ENCODE results near the gene PRIM1. TPM values are rescaled to one million over a fixed set of nuclear protein-coding genes. Genes with fewer than 3 reads are reported as not detected.
A peak's percentile ranks its signal among the peaks of the same experiment; 100 is the strongest.
"Not testable (repeated sequence)": the region's sequence is repeated elsewhere in the genome, so short reads cannot be mapped to it uniquely, and the experiment has no call there.

The PRIM1 gene
- total and polyA plus RNA-seq, 2 of the 8 experiments (the other 6 are each of a cell fraction or from before 2014, with no cell fraction given) = 52.4 to 61.9 TPM

- H2BK5ac ChIP-seq (ENCODE audit: low read depth, low read length); H3K4me1 ChIP-seq (replicated peaks in 1 of 4; ENCODE audit: control insufficient read depth in 3 of 4, insufficient read depth in 4 of 4, low read length in 3 of 4); H3K27ac ChIP-seq (ENCODE audit: low read depth, low read length); H3K23me2 ChIP-seq (ENCODE audit: low read depth, low read length); H4K91ac ChIP-seq (replicated peaks; ENCODE audit: insufficient read length, low read length); H4K5ac ChIP-seq (ENCODE audit: insufficient read length, low read depth, low read length); H3K4me2 ChIP-seq (ENCODE audit: insufficient read depth in 1 of 2, low read depth in 2 of 2, low read length in 2 of 2); H3K23ac ChIP-seq (ENCODE audit: insufficient read length); H2BK120ac ChIP-seq (replicated peaks; ENCODE audit: low read depth, low read length); H4K8ac ChIP-seq (ENCODE audit: extremely low read depth, insufficient read depth, low read length); H2AK5ac ChIP-seq (ENCODE audit: low read depth, low read length); H3K9me3 ChIP-seq (ENCODE audit: insufficient read depth in 2 of 2, low read depth in 1 of 2, low read length in 1 of 2); H2AFZ ChIP-seq (ENCODE audit: low read length); H3K4me3 ChIP-seq (ENCODE audit: extremely low read depth in 1 of 4, insufficient read depth in 2 of 4, low read depth in 3 of 4, low read length in 4 of 4); H2BK12ac ChIP-seq (ENCODE audit: low read depth, low read length); DNase-seq (ENCODE audit: low read depth in 1 of 2, low spot score in 2 of 2); H2BK20ac ChIP-seq (ENCODE audit: low read length); FAIRE-seq; H3K27me3 ChIP-seq (replicated peaks in 1 of 4; ENCODE audit: control insufficient read depth in 3 of 4, extremely low read depth in 1 of 4, insufficient read depth in 3 of 4, low read length in 3 of 4); H3K4ac ChIP-seq (replicated peaks; ENCODE audit: insufficient read length, low read depth, low read length); H4K20me1 ChIP-seq (replicated peaks in 1 of 2; ENCODE audit: control insufficient read depth in 1 of 2, insufficient read depth in 2 of 2, low read length in 2 of 2); H3K56ac ChIP-seq (replicated peaks; ENCODE audit: insufficient read length, low read depth, low read length); H3K9ac ChIP-seq (replicated peaks in 1 of 4; ENCODE audit: extremely low read depth in 1 of 4, low read depth in 3 of 4, low read length in 3 of 4); H3K36me3 ChIP-seq (ENCODE audit: control insufficient read depth in 2 of 4, insufficient read depth in 4 of 4, low read length in 3 of 4); H3K79me2 ChIP-seq (ENCODE audit: control insufficient read depth in 1 of 2, insufficient read depth in 2 of 2, low read length in 2 of 2); H2BK15ac ChIP-seq (ENCODE audit: low read length); CTCF ChIA-PET (ENCODE audit: partially characterized antibody); H3K18ac ChIP-seq (ENCODE audit: extremely low read depth, low read length); H3K14ac ChIP-seq (ENCODE audit: insufficient read length); H3K79me1 ChIP-seq (ENCODE audit: low read depth, low read length): not testable (repeated sequence)
- WGBS, 2 experiments (ENCODE audit: extremely low coverage in 1 of 2, insufficient coverage in 1 of 2, insufficient read length in 1 of 2, insufficient replicate concordance in 2 of 2, low coverage in 1 of 2, low lambda C conversion rate in 2 of 2, missing lambda C conversion rate in 1 of 2) = 90% methylated on average over 5 of the region's 5 CpGs; no CpG with 5 or more reads in 1 of the 2 experiments
- POLR2A ChIA-PET (ENCODE audit: partially characterized antibody) = interaction anchor here (0.7 to 52.4 kb wide), 4 partner anchors 10 to 54 kb away, joined by 3 to 1406 read pairs (median 28); partner anchors contain the start of genes NACA, PRIM1 and PTGES3
- peak; percentile 79 for TF ChIP-seq YY1 (IDR thresholded peaks at IDR 0.05; ENCODE audit: low read depth, low read length)
These were observed 47.6 kb downstream of the PRIM1 start for GRCh38 chr12:56704522-56704921.
